GM19328 (cell line): ENCODE measurements around the gene EML6.

Source experiments
- ATAC-seq: cut with Tn5 transposase; IDR thresholded peaks from one replicate; pipeline ENCODE4 v1.9.1; 2021; ENCODE audit warnings: mild to moderate bottlenecking, moderate library complexity; ENCODE audit not compliant: unreplicated experiment

EML6 gene

GRCh38 chr2:55013936-55014335 is 290.5 kb downstream of the EML6 start:
- ATAC-seq, result no peak

DNA sequence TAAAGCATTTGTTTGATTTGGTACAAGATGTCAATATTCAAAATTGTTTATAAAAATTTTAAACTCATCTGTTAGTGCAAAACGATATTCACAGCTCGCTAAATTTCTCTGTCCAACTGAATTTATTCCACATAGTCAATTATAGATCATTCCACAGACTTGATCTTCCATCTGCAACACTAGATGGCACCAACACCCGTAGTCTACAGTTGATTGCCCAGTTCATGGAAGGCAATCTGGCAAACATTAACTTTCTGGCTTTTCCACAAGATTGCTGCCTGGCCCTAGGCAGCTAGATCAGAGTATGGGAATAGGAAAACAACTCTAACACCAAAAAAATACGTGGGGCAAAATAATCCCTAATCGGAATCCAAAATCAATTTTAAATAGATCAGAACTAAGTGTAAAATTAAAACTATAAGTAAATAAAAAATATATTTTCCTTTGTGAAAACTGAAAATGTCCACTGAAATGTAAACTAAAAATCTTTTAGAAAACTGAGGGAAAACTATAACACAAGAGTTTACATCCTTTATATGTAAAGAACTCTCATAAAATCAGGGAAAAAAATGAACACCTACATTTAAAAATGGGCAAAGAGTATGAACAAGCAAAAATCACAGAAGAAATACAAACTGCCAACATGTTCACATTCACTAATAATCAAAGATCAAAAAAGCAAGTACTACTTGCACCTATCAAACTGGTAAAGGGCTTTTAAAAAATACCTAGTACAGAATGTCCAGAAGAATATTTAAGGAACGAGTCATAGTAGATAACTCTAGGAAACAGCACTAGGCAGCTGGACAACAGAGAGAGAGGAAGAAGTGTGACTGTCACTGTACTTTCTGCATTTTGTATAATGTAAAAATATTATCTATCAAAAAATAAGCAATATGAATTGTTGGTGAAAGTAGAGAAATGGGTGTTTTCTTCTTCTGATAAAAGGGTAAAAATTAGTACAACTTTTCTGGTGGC is 291.8 kb downstream of the EML6 start:
- no peak for ATAC-seq

GRCh38 chr2:55017428-55017827 is 294.0 kb downstream of the EML6 start:
- no peak for ATAC-seq

GRCh38 chr2:55017880-55018279 is 294.4 kb downstream of the EML6 start:
- ATAC-seq, result no peak

GRCh38 chr2:55018619-55019018 is 295.2 kb downstream of the EML6 start:
- no peak for ATAC-seq

DNA sequence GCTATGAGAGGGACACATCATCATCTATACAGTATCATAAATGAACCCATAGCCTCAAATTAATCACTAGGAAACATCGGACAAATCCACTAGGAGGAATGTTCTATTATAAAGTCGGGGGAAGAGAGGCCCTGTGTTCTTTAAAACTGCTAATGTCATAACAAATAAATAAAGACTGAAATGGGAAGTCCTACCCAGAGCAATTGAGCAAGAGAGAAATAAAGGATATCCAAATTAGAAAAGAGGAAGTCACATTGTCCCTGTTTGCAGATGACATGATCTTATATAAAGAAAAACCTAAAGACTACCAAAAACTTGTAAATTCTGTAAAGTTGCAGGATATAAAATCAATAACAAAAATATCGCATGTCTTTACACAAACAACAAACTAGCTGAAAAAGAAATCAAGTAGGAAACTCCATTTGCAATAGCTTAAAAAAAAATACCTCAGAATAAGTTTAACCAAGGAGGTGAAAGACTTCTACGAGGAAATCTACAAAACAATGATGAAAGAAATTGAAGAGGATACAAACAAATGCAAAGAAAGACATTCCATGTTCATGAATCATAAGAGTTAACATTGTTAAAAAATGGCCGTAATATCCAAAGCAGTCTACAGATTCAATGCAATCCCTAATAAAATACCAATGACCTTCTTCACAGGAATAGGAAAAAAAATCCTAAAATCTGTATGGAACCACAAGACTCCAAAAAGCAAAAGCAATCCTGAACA is 296.2 kb downstream of the EML6 start:
- ATAC-seq, result no peak
